Stomach (tissue), 4 donors: ENCODE data around the gene TSPAN32.

ENCODE experiments used
- CTCF ChIP-seq, 7 experiments: fragments of 450-650 bp in 4 of 7; fragments of 200-600 bp in 3 of 7; sonication (generic) in 3 of 7; IDR thresholded peaks; one replicate each; pipeline ENCODE4 v1.5.1; 2016 to 2019; ENCODE audit warnings: antibody characterized with exemption in 7 of 7, control low read depth in 2 of 7, mild to moderate bottlenecking in 1 of 7
- POLR2A ChIP-seq, 4 donors: fragments of 450-650 bp; IDR thresholded peaks; one replicate each; pipeline ENCODE4 v1.6.1; 2016; ENCODE audit warnings: antibody characterized with exemption in 4 of 4, control low read depth in 2 of 4, mild to moderate bottlenecking in 1 of 4, moderate library complexity in 1 of 4
- POLR2AphosphoS5 ChIP-seq, 3 donors: sonication (generic); formaldehyde crosslinking; IDR thresholded peaks; one replicate each; pipeline ENCODE4 v1.6.1; 2016; ENCODE audit warnings: antibody characterized with exemption in 3 of 3

GRCh38 chr11:2299773-2300172, 2.0 kb upstream of the TSPAN32 start:
- TF ChIP-seq CTCF (IDR thresholded peaks at IDR 0.05) (no peak), POLR2A (IDR thresholded peaks at IDR 0.05) (no peak), POLR2AphosphoS5 (IDR thresholded peaks at IDR 0.05) (no peak)
